Liver (tissue), 9 donors: ENCODE measurements around the gene PDE2A. TPM values are rescaled to one million over a fixed set of nuclear protein-coding genes. Genes with fewer than 3 reads are reported as not detected.

Experiments
- DNase-seq: peaks from one replicate; pipeline ENCODE4 v3.0.0-alpha.2; 2017; ENCODE audit warnings: low spot score
- H3K27ac ChIP-seq, 2 donors: one replicate each; pipeline ENCODE4 v1.7.0; 2013; ENCODE audit warnings: inconsistent platforms in 2 of 2, low read length in 2 of 2, control low read depth in 1 of 2, low read depth in 1 of 2, mild to moderate bottlenecking in 1 of 2
- H3K27me3 ChIP-seq, 4 donors: one replicate each; pipeline versions ENCODE4 v1.6.1 to v1.7.0; 2013; ENCODE audit warnings: low read length in 3 of 4, inconsistent platforms in 1 of 4, mild to moderate bottlenecking in 1 of 4, moderate library complexity in 1 of 4; ENCODE audit not compliant: control insufficient read depth in 4 of 4, insufficient read depth in 4 of 4
- H3K36me3 ChIP-seq, 4 donors: one replicate each; pipeline versions ENCODE4 v1.6.1 to v1.7.0; 2013; ENCODE audit warnings: low read length in 3 of 4, mild to moderate bottlenecking in 3 of 4, low read depth in 1 of 4, moderate library complexity in 1 of 4; ENCODE audit not compliant: control insufficient read depth in 4 of 4, insufficient read depth in 3 of 4
- H3K4me1 ChIP-seq, 4 donors: one replicate each; pipeline versions ENCODE4 v1.6.1 to v1.7.0; 2013; ENCODE audit warnings: low read length in 3 of 4, mild to moderate bottlenecking in 3 of 4, moderate library complexity in 1 of 4; ENCODE audit not compliant: control insufficient read depth in 4 of 4, insufficient read depth in 4 of 4
- H3K4me3 ChIP-seq, 3 donors: one replicate each; pipeline versions ENCODE4 v1.6.1 to v1.7.0; 2013; ENCODE audit warnings: low read length in 3 of 3, control low read depth in 1 of 3, low read depth in 1 of 3, mild to moderate bottlenecking in 1 of 3
- H3K9ac ChIP-seq, 2 donors: one replicate each; pipeline ENCODE4 v1.7.0; 2013; ENCODE audit warnings: low read length in 2 of 2, mild to moderate bottlenecking in 2 of 2, moderate library complexity in 2 of 2, control low read depth in 1 of 2, low read depth in 1 of 2
- H3K9me3 ChIP-seq, 4 donors: one replicate each; pipeline versions ENCODE4 v1.6.1 to v1.7.0; 2013; ENCODE audit warnings: low read length in 3 of 4; ENCODE audit not compliant: control insufficient read depth in 4 of 4
- ATF3 ChIP-seq: IDR thresholded peaks from 2 replicates; pipeline ENCODE4 v1.6.1; 2016; ENCODE audit warnings: antibody characterized with exemption
- CTCF ChIP-seq: fragments of 150-350 bp; IDR thresholded peaks from 2 replicates; pipeline ENCODE4 v1.5.1; 2017; ENCODE audit warnings: improper control_type of control experiment, low read depth, low read length; ENCODE audit not compliant: missing input control
- EGR1 ChIP-seq, 2 donors: IDR thresholded peaks; 2 replicates each; pipeline ENCODE4 v1.6.1; 2016 to 2018; ENCODE audit warnings: antibody characterized with exemption in 2 of 2, low read depth in 2 of 2
- FOXA1 ChIP-seq: IDR thresholded peaks from 2 replicates; pipeline ENCODE4 v1.6.1; 2016; ENCODE audit warnings: antibody characterized with exemption
- FOXA2 ChIP-seq: IDR thresholded peaks from 2 replicates; pipeline ENCODE4 v1.6.1; 2016; ENCODE audit warnings: antibody characterized with exemption
- GABPA ChIP-seq, 2 donors: IDR thresholded peaks in 1 of 2; conservative IDR thresholded peaks in 1 of 2; 2 replicates each; pipeline ENCODE4 v1.6.1; 2016; ENCODE audit warnings: antibody characterized with exemption in 2 of 2, mild to moderate bottlenecking in 1 of 2, moderate library complexity in 1 of 2
- HNF4A ChIP-seq, 2 donors: conservative IDR thresholded peaks; 2 replicates each; pipeline ENCODE4 v1.6.1; 2016; ENCODE audit warnings: antibody characterized with exemption in 2 of 2, mild to moderate bottlenecking in 2 of 2
- HNF4G ChIP-seq: IDR thresholded peaks from 2 replicates; pipeline ENCODE4 v1.6.1; 2016; ENCODE audit warnings: antibody characterized with exemption
- JUND ChIP-seq, 2 donors: IDR thresholded peaks; 2 replicates each; pipeline ENCODE4 v1.6.1; 2016; ENCODE audit warnings: antibody characterized with exemption in 2 of 2
- MAX ChIP-seq: IDR thresholded peaks from 2 replicates; pipeline ENCODE4 v1.6.1; 2016; ENCODE audit warnings: antibody characterized with exemption
- NR2F2 ChIP-seq: IDR thresholded peaks from 2 replicates; pipeline ENCODE4 v1.6.1; 2016; ENCODE audit warnings: antibody characterized with exemption
- RAD21 ChIP-seq, 2 donors: IDR thresholded peaks; 2 replicates each; pipeline ENCODE4 v1.6.1; 2016; ENCODE audit warnings: antibody characterized with exemption in 2 of 2, mild to moderate bottlenecking in 2 of 2
- REST ChIP-seq: IDR thresholded peaks from 2 replicates; pipeline ENCODE4 v1.6.1; 2016; ENCODE audit warnings: antibody characterized with exemption, mild to moderate bottlenecking
- RXRA ChIP-seq, 2 donors: IDR thresholded peaks; 2 replicates each; pipeline ENCODE4 v1.6.1; 2017 to 2018; ENCODE audit warnings: antibody characterized with exemption in 2 of 2, mild to moderate bottlenecking in 1 of 2
- TAF1 ChIP-seq: conservative IDR thresholded peaks from 2 replicates; pipeline ENCODE4 v1.6.1; 2016; ENCODE audit warnings: antibody characterized with exemption, mild to moderate bottlenecking
- YY1 ChIP-seq: IDR thresholded peaks from 2 replicates; pipeline ENCODE4 v1.6.1; 2016; ENCODE audit warnings: antibody characterized with exemption, mild to moderate bottlenecking
- ZBTB33 ChIP-seq: IDR thresholded peaks from 2 replicates; pipeline ENCODE4 v1.6.1; 2016; ENCODE audit warnings: antibody characterized with exemption
- WGBS: extraction: QIAGEN DNeasy Blood & Tissue Kit; methylation state at CpG from one replicate; pipeline ENCODE4 v1.1.7; 2013; 5-methylcytosine and 5-hydroxymethylcytosine counted together
- polyA plus RNA-seq, 2 donors: library from polyadenylated mRNA; stranded (reverse) in 1 of 2; unstranded in 1 of 2; fragments of 200-250 nt in 1 of 2; fragments of >200 nt in 1 of 2; fragmentation: Nextera tagmentation in 1 of 2; extraction: Ambion mirVana in 1 of 2; gene quantifications; one replicate each; pipeline versions ENCODE4 v1.2.1 to v1.2.3, GENCODE V29; 2013 to 2015
- total RNA-seq, 2 donors: library from RNA; depleted of rRNA; stranded (reverse); fragments of >200 nt; gene quantifications; one replicate each; pipeline ENCODE4 v1.2.3, GENCODE V29; 2014
- donor health status: healthy.
- donor health status: healthy.
- donor health status: healthy.
- donor health status: healthy.
- donor health status: healthy.

Gene PDE2A
- total and polyA plus RNA-seq, 4 donors, result 4.3 to 32.8 (median 12.9) TPM

- DNase-seq, result no peak
- 93% methylated on average over 12 of the region's 12 CpGs for WGBS
- Histone ChIP-seq H3K9me3 (no peaks in the 10 kb centered on the region), H3K9ac (no peak overlapping the region), H3K36me3 (peaks cover 19 to 89% (median 66%) of the 10 kb centered on the region in 4 donors), H3K4me1 (no peaks in the 10 kb centered on the region), H3K27ac (no peak overlapping the region), H3K27me3 (no peaks in the 10 kb centered on the region), H3K4me3 (no peak overlapping the region)
- no peak for TF ChIP-seq MAX
- no peak for TF ChIP-seq JUND (IDR thresholded peaks at IDR 0.05)
- no peak for TF ChIP-seq ZBTB33
- no peak for TF ChIP-seq REST
- no peak for TF ChIP-seq ATF3
- TF ChIP-seq FOXA2, result no peak
- no peak for TF ChIP-seq RXRA (IDR thresholded peaks at IDR 0.05)
- TF ChIP-seq EGR1 (IDR thresholded peaks at IDR 0.05; ENCODE audit: low read depth in 2 of 2), result no peak
- TF ChIP-seq HNF4A (conservative IDR thresholded peaks at IDR 0.05), result no peak
- no peak for TF ChIP-seq HNF4G
- TF ChIP-seq FOXA1, result no peak
- no peak for TF ChIP-seq CTCF
- TF ChIP-seq TAF1, result no peak
- TF ChIP-seq YY1, result no peak
- TF ChIP-seq GABPA (IDR thresholded peaks at IDR 0.05 in 1 of 2, conservative IDR thresholded peaks at IDR 0.05 in 1 of 2), result no peak
- TF ChIP-seq RAD21 (IDR thresholded peaks at IDR 0.05), result no peak
- TF ChIP-seq NR2F2, result no peak
Observed at GRCh38 chr11:72705442-72706365, 31.5 kb upstream of the PDE2A start.
